A549 (cell line): ENCODE data around the gene AMZ1. TPM values are rescaled to one million over a fixed set of nuclear protein-coding genes. Genes with fewer than 3 reads are reported as not detected.

Experiments
- ATAC-seq, 2 experiments: fragments of 200-7000 bp in 1 of 2; fragments of >200 bp in 1 of 2; cut with Nextera tagmentation in 1 of 2; cut with Tn5 transposase in 1 of 2; 3 replicates each; pipeline versions ENCODE4 v1.8.0 to v1.9.1; 2018 to 2020; ENCODE audit warnings: mild to moderate bottlenecking in 1 of 2, moderate library complexity in 1 of 2
- CTCF ChIA-PET: fragments of 300-600 bp; sonication (Branson Sonifier 250); formaldehyde crosslinking; extraction: SDS; loops from one replicate; lab custom pipeline; 2021; ENCODE audit warnings: antibody characterized with exemption, inconsistent platforms; lab: Yijun Ruan, JAX
- POLR2A ChIA-PET: fragments of 350-600 bp; formaldehyde crosslinking; extraction: SDS; loops from one replicate; lab custom pipeline; 2021; ENCODE audit warnings: antibody characterized with exemption, inconsistent platforms; lab: Yijun Ruan, JAX
- DNase-seq, 2 experiments: peaks; one replicate each; pipeline versions ENCODE4 v3.0.0 to v3.0.0-alpha.2; 2011 to 2016; ENCODE audit warnings: low read depth in 1 of 2, low spot score in 1 of 2
- FAIRE-seq: peaks from 2 replicates; lab custom pipeline; 2011; peaks lifted over from hg19 to GRCh38; lab: Jason Lieb, UNC
- H3K27ac ChIP-seq, 2 experiments: fragments of >200 bp; sonication (Bioruptor Twin); formaldehyde crosslinking; 3 replicates each; pipeline ENCODE4 v1.5.1; 2016 to 2017
- H3K4me1 ChIP-seq: fragments of >200 bp; sonication (Bioruptor Twin); formaldehyde crosslinking; 3 replicates; pipeline ENCODE4 v1.6.1; 2016
- H3K4me2 ChIP-seq: fragments of >200 bp; sonication (Bioruptor Twin); formaldehyde crosslinking; 3 replicates; pipeline ENCODE4 v1.6.1; 2016
- H3K4me3 ChIP-seq: fragments of >200 bp; sonication (Bioruptor Twin); formaldehyde crosslinking; 3 replicates; pipeline ENCODE4 v1.5.1; 2016
- H3K9me3 ChIP-seq: fragments of >200 bp; sonication (Bioruptor Twin); formaldehyde crosslinking; 3 replicates; pipeline ENCODE4 v1.6.1; 2016
- CHD2 ChIP-seq: fragments of 150-350 bp; IDR thresholded peaks from 2 replicates; pipeline ENCODE4 v1.6.1; 2014; ENCODE audit warnings: low read length; ENCODE audit not compliant: partially characterized antibody
- FOSB ChIP-seq: fragments of 250-450 bp; sonication (Bioruptor Pico); IDR thresholded peaks from 2 replicates; pipeline ENCODE4 v1.5.0; 2020; ENCODE audit warnings: mild to moderate bottlenecking, moderate library complexity
- HOXB5 ChIP-seq: fragments of 250-450 bp; sonication (Bioruptor Pico); IDR thresholded peaks from 2 replicates; pipeline ENCODE4 v1.5.0; 2020; ENCODE audit warnings: mild to moderate bottlenecking, moderate library complexity
- JUNB ChIP-seq: fragments of >200 bp; sonication (Bioruptor Twin); formaldehyde crosslinking; IDR thresholded peaks from 2 replicates; pipeline ENCODE4 v1.6.1; 2016
- KDM1A ChIP-seq: fragments of 200-600 bp; sonication (generic); IDR thresholded peaks from 2 replicates; pipeline ENCODE4 v1.6.1; 2016; ENCODE audit warnings: low read depth, mild to moderate bottlenecking
- POLR2A ChIP-seq: IDR thresholded peaks from 2 replicates; pipeline ENCODE4 v1.6.1; 2012; ENCODE audit warnings: mild to moderate bottlenecking, low read length
- RAD21 ChIP-seq, 2 experiments: fragments of >200 bp in 1 of 2; sonication (Bioruptor Twin) in 1 of 2; formaldehyde crosslinking in 1 of 2; IDR thresholded peaks in 1 of 2; conservative IDR thresholded peaks in 1 of 2; 2 replicates in 1 of 2; 3 replicates in 1 of 2; pipeline ENCODE4 v1.6.1; 2012 to 2018; ENCODE audit warnings: inconsistent platforms in 1 of 2
- SMC3 ChIP-seq: fragments of >200 bp; sonication (Bioruptor Twin); formaldehyde crosslinking; IDR thresholded peaks from 3 replicates; pipeline ENCODE4 v1.6.1; 2018; ENCODE audit warnings: inconsistent platforms
- SREBF2 ChIP-seq: fragments of 450-650 bp; IDR thresholded peaks from 2 replicates; pipeline ENCODE4 v1.6.1; 2014; ENCODE audit warnings: mild to moderate bottlenecking, moderate library complexity
- TFCP2L1 ChIP-seq: fragments of 250-450 bp; sonication (Bioruptor Pico); IDR thresholded peaks from 2 replicates; pipeline ENCODE4 v1.5.0; 2021; ENCODE audit warnings: mild to moderate bottlenecking
- TP53 ChIP-seq: fragments of 250-450 bp; sonication (Bioruptor Pico); IDR thresholded peaks from 2 replicates; pipeline ENCODE4 v1.5.0; 2021; ENCODE audit warnings: mild to moderate bottlenecking, moderate library complexity
- ZNF302 ChIP-seq: fragments of 250-450 bp; sonication (Bioruptor Pico); IDR thresholded peaks from 2 replicates; pipeline ENCODE4 v1.9.0; 2021; ENCODE audit warnings: inconsistent platforms, mild to moderate bottlenecking, moderate library complexity
- ZSCAN20 ChIP-seq: fragments of 250-450 bp; sonication (Bioruptor Pico); IDR thresholded peaks from 2 replicates; pipeline ENCODE4 v1.8.0; 2022; ENCODE audit warnings: mild to moderate bottlenecking, moderate library complexity
- WGBS: methylation state at CpG from one replicate; pipeline ENCODE4 v1.1.6; 2017; ENCODE audit errors: missing lambda C conversion rate; 5-methylcytosine and 5-hydroxymethylcytosine counted together
- polyA plus RNA-seq, 4 experiments: library from polyadenylated mRNA; depleted of rRNA in 3 of 4; stranded (reverse); fragments of >200 nt; fragmentation: RNase III in 1 of 4; extraction: RNeasy Plus Mini Kit Qiagen cat#74134 plus additional on column Dnase treatment in 1 of 4; gene quantifications; 2 replicates in 3 of 4; 3 replicates in 1 of 4; pipeline ENCODE4 v1.2.3, GENCODE V29; 2011 to 2017
- TF ChIP-seq, protein P1 (sequence below): fragments of >200 bp; sonication (Bioruptor Twin); formaldehyde crosslinking; IDR thresholded peaks from 3 replicates; pipeline ENCODE4 v1.5.1; 2016
- TF ChIP-seq, protein P2 (sequence below): fragments of 200-600 bp; sonication (generic); IDR thresholded peaks from 2 replicates; pipeline ENCODE4 v1.6.1; 2016; ENCODE audit warnings: antibody characterized with exemption, mild to moderate bottlenecking, moderate library complexity

The AMZ1 gene
- polyA plus RNA-seq, 2 of the 4 experiments (the other 2 are of a cell fraction), result 0.01 TPM; not detected in 1

- CTCF ChIA-PET, result interaction anchor here (0.6 to 2.7 kb wide), 13 partner anchors 9 to 336 kb away, joined by 3 to 33 read pairs (median 4); no protein-coding TSS in a partner anchor
- H3K4me2 ChIP-seq, result no peak overlapping the region
- no peaks in the 10 kb centered on the region for H3K9me3 ChIP-seq
- TF ChIP-seq JUNB (no peak), TP53 (CRISPR knock-in tag) (no peak), TFCP2L1 (CRISPR knock-in tag) (no peak), KDM1A (no peak), CHD2 (no peak), HOXB5 (CRISPR knock-in tag) (no peak), ZNF302 (no peak), POLR2A (no peak), FOSB (CRISPR knock-in tag) (no peak), ZSCAN20 (CRISPR knock-in tag) (no peak)
- TF ChIP-seq, protein P1, sequence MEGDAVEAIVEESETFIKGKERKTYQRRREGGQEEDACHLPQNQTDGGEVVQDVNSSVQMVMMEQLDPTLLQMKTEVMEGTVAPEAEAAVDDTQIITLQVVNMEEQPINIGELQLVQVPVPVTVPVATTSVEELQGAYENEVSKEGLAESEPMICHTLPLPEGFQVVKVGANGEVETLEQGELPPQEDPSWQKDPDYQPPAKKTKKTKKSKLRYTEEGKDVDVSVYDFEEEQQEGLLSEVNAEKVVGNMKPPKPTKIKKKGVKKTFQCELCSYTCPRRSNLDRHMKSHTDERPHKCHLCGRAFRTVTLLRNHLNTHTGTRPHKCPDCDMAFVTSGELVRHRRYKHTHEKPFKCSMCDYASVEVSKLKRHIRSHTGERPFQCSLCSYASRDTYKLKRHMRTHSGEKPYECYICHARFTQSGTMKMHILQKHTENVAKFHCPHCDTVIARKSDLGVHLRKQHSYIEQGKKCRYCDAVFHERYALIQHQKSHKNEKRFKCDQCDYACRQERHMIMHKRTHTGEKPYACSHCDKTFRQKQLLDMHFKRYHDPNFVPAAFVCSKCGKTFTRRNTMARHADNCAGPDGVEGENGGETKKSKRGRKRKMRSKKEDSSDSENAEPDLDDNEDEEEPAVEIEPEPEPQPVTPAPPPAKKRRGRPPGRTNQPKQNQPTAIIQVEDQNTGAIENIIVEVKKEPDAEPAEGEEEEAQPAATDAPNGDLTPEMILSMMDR, result no peak
- TF ChIP-seq, protein P2, sequence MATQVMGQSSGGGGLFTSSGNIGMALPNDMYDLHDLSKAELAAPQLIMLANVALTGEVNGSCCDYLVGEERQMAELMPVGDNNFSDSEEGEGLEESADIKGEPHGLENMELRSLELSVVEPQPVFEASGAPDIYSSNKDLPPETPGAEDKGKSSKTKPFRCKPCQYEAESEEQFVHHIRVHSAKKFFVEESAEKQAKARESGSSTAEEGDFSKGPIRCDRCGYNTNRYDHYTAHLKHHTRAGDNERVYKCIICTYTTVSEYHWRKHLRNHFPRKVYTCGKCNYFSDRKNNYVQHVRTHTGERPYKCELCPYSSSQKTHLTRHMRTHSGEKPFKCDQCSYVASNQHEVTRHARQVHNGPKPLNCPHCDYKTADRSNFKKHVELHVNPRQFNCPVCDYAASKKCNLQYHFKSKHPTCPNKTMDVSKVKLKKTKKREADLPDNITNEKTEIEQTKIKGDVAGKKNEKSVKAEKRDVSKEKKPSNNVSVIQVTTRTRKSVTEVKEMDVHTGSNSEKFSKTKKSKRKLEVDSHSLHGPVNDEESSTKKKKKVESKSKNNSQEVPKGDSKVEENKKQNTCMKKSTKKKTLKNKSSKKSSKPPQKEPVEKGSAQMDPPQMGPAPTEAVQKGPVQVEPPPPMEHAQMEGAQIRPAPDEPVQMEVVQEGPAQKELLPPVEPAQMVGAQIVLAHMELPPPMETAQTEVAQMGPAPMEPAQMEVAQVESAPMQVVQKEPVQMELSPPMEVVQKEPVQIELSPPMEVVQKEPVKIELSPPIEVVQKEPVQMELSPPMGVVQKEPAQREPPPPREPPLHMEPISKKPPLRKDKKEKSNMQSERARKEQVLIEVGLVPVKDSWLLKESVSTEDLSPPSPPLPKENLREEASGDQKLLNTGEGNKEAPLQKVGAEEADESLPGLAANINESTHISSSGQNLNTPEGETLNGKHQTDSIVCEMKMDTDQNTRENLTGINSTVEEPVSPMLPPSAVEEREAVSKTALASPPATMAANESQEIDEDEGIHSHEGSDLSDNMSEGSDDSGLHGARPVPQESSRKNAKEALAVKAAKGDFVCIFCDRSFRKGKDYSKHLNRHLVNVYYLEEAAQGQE, result no peak
- FAIRE-seq (no peak), ATAC-seq (no peak; a peak in 1 of 6 replicates), DNase-seq (no peak)
- H3K4me1 ChIP-seq, result no peaks in the 10 kb centered on the region
- H3K27ac ChIP-seq, result no peak overlapping the region
- WGBS, result 89% methylated on average over 34 of the region's 34 CpGs
- H3K4me3 ChIP-seq, result no peak overlapping the region
- POLR2A ChIA-PET, result interaction anchor here (0.6 to 1.5 kb wide), 2 partner anchors 39 to 50 kb away, joined by 3 to 7 read pairs; no protein-coding TSS in a partner anchor
These were observed 30.4 kb downstream of the AMZ1 start for GRCh38 chr7:2718296-2718965.

GRCh38 chr7:2719007-2719406 is 31.0 kb downstream of the AMZ1 start:
- Histone ChIP-seq H3K4me3 (no peak overlapping the region), H3K9me3 (no peaks in the 10 kb centered on the region), H3K4me1 (no peaks in the 10 kb centered on the region), H3K27ac (no peak overlapping the region), H3K4me2 (no peak overlapping the region)
- TF ChIP-seq SREBF2 (no peak), SMC3 (peak; percentile 46), RAD21 (conservative IDR thresholded peaks at IDR 0.05 in 1 of 2, IDR thresholded peaks at IDR 0.05 in 1 of 2) (peak; percentile 23 to 24; a peak in 2 of 5 replicates)
- TF ChIP-seq, protein P1, result peak; percentile 49
- ChIA-PET CTCF (interaction anchor here (0.6 to 2.7 kb wide), 17 partner anchors 9 to 335 kb away, joined by 3 to 33 read pairs (median 3); no protein-coding TSS in a partner anchor), POLR2A (interaction anchor here (0.6 to 1.5 kb wide), 2 partner anchors 39 to 50 kb away, joined by 3 to 7 read pairs; no protein-coding TSS in a partner anchor)
- DNase-seq (peak; percentile 31 to 83), ATAC-seq (peak; percentile 63 to 85; a peak in 5 of 6 replicates), FAIRE-seq (no peak)
- 72% methylated on average over 15 of the region's 16 CpGs for WGBS
